ENCODE measurements around the gene ISCA2.
"Not testable (repeated sequence)": the region's sequence is repeated elsewhere in the genome, so short reads cannot be mapped to it uniquely, and the experiment has no call there.

Gene ISCA2

DNA sequence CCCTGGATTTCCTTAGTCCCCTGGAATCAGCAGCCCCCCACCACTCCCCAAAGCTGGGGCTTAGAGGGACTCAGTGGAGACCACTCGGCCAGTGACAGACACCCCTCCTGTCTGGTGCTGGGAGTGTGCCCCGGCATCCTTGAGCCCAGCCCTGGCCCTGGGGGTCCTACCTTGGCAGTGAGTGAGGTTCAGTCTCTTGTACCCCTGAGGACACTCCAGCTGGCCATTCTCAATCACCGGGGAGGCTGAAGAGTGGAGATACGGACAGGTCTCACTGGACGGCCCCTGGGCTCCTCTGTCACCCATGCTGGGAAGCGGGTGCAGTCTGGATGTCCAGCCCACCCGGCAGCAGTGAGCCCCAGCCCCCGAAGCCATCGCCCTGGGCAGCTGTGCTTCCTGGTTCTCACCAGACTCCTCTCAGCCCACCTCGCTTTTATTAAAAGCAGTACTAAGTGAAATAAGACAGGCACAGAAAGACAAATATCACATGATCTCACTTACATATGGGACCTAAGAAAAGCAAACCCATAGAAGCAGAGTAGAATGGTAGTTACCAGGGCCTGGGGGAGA lies 42.3 kb downstream of the ISCA2 start:
- Histone ChIP-seq H3K4me1 (ENCODE audit: control insufficient read depth in 1 of 2, insufficient read depth in 2 of 2, low read length in 2 of 2) (no peaks in the 10 kb centered on the region), H3K36me3 (ENCODE audit: control insufficient read depth in 1 of 2, insufficient read depth in 2 of 2, low read length in 2 of 2) (no peaks in the 10 kb centered on the region), H3K9ac (ENCODE audit: low read depth in 1 of 2, low read length in 2 of 2) (no peak overlapping the region), H3K27ac (ENCODE audit: low read depth, low read length) (no peak overlapping the region), H3K27me3 (ENCODE audit: control insufficient read depth in 1 of 2, insufficient read depth in 2 of 2, low read length in 2 of 2) (no peaks in the 10 kb centered on the region), H3K9me3 (ENCODE audit: control insufficient read depth in 1 of 2, low read length in 2 of 2) (no peaks in the 10 kb centered on the region), H3K4me3 (ENCODE audit: low read depth in 1 of 2, low read length in 2 of 2) (no peak overlapping the region)

DNA sequence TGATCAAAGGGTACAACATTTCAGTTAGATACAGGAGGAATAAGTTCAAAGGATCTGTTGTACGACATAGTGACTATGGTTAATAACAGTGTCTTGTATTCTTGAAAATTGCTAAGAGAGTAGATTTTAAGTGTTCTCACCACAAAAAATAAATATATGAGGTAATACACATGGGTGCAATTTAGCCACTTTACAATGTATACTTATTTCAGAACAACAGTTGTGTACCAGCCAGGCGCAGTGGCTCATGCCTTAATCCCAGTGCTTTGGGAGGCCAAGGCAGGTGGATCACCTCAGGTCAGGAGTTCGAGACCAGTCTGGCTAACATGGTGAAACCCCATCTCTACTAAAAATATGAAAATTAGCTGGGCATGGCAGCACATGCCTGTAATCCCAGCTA lies 42.8 kb downstream of the ISCA2 start:
- not testable (repeated sequence) for H3K36me3 ChIP-seq (ENCODE audit: control insufficient read depth in 1 of 2, insufficient read depth in 2 of 2, low read length in 2 of 2); H3K4me1 ChIP-seq (ENCODE audit: control insufficient read depth in 1 of 2, insufficient read depth in 2 of 2, low read length in 2 of 2); H3K27ac ChIP-seq (ENCODE audit: low read depth, low read length); H3K4me3 ChIP-seq (ENCODE audit: low read depth in 1 of 2, low read length in 2 of 2); H3K27me3 ChIP-seq (ENCODE audit: control insufficient read depth in 1 of 2, insufficient read depth in 2 of 2, low read length in 2 of 2); H3K9me3 ChIP-seq (ENCODE audit: control insufficient read depth in 1 of 2, low read length in 2 of 2); H3K9ac ChIP-seq (ENCODE audit: low read depth in 1 of 2, low read length in 2 of 2)

DNA sequence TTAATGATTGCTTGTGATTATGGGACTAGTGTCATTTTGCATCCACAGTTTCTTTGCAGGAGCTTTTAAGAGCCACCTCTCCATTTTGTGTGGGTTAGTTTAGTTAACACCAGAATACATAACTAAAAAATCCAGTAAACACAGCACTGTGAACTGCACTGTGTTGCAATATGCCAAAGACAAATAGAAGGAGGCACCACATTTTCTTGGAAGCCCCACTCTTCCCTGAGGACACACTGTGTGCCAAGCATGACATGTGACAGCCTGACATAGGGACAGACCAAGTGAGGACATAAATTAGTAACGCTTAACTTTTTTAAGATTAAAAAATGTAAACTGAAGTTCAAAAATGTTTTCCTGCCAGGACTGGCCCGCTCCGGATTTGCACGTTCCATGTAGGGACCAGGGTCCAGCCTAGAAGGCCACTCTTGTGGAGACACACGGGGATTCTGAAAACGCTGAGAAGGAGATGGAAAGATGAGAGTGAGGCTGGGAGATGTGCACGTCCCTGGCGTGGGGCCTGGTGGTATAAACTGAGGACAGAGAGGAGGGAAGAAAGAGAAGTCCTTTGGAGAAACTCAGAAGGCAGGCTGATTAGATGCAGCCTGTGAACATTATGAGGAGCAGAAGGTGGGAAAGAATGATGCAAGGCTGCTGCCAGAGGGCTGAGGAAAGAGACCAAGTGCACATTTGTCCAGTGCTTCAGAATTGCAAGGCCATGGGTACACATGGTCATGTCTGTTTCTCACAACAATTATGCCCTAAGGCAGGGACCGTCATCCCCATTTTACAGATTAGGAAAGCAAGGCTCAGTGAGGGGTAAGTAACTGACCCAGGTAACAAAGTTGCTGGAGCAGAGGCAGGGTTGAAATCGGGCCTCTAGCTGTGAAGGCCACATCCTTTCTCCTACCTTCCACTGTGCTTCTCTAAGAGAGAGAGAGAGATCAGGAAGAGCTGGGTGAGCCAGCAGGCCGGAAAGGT lies 45.1 kb downstream of the ISCA2 start:
- no peak overlapping the region for H3K27ac ChIP-seq (ENCODE audit: low read depth, low read length)
- no peaks in the 10 kb centered on the region for H3K4me1 ChIP-seq (ENCODE audit: control insufficient read depth in 1 of 2, insufficient read depth in 2 of 2, low read length in 2 of 2)
- H3K9ac ChIP-seq (ENCODE audit: low read depth in 1 of 2, low read length in 2 of 2): no peak overlapping the region
- H3K36me3 ChIP-seq (ENCODE audit: control insufficient read depth in 1 of 2, insufficient read depth in 2 of 2, low read length in 2 of 2): no peaks in the 10 kb centered on the region
- no peaks in the 10 kb centered on the region for H3K9me3 ChIP-seq (ENCODE audit: control insufficient read depth in 1 of 2, low read length in 2 of 2)
- H3K27me3 ChIP-seq (ENCODE audit: control insufficient read depth in 1 of 2, insufficient read depth in 2 of 2, low read length in 2 of 2): no peaks in the 10 kb centered on the region
- H3K4me3 ChIP-seq (ENCODE audit: low read depth in 1 of 2, low read length in 2 of 2): no peak overlapping the region

DNA sequence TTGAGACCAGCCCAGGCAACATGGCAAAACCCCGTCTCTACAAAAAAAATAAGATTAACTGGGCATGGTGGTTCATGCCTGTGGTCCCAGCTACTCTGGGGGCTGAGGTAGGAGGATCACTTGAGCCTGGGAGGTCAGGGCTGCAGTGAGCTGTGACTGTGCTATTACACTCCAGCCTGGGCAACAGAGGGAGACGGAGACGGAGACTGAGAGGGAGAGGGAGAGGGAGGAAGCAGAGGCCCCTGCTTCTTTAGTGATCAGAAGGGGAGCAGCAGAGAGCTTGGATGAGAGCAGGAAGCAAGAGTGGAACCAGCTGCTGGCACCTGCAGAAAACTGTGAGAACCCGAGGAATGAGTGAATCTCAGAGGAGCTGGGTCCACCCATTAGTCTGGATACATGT lies 45.9 kb downstream of the ISCA2 start:
- H3K4me3 ChIP-seq (ENCODE audit: low read depth in 1 of 2, low read length in 2 of 2): no peak overlapping the region
- H3K36me3 ChIP-seq (ENCODE audit: control insufficient read depth in 1 of 2, insufficient read depth in 2 of 2, low read length in 2 of 2): no peaks in the 10 kb centered on the region
- H3K27me3 ChIP-seq (ENCODE audit: control insufficient read depth in 1 of 2, insufficient read depth in 2 of 2, low read length in 2 of 2): no peaks in the 10 kb centered on the region
- H3K9ac ChIP-seq (ENCODE audit: low read depth in 1 of 2, low read length in 2 of 2): no peak overlapping the region
- no peaks in the 10 kb centered on the region for H3K9me3 ChIP-seq (ENCODE audit: control insufficient read depth in 1 of 2, low read length in 2 of 2)
- H3K27ac ChIP-seq (ENCODE audit: low read depth, low read length): no peak overlapping the region
- H3K4me1 ChIP-seq (ENCODE audit: control insufficient read depth in 1 of 2, insufficient read depth in 2 of 2, low read length in 2 of 2): no peaks in the 10 kb centered on the region

DNA sequence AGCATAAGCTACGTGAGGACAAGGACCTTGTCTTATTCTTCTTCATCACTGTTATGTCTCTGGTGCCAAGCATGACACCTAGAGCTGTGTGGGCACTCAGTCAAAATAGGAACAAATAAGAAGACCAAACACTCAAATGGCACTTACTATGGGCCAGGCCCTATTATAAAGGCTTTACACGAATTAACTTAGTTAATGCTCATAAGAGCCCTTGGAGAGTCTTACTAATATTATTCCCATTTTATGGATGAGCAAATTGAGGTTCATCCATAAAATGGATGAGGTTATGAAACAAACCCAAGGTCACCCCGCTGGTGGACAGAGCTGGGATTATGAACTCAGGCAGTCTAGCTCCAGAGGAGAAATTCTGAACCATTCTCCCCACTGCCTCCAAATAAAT lies 47.7 kb downstream of the ISCA2 start:
- Histone ChIP-seq H3K36me3 (ENCODE audit: control insufficient read depth in 1 of 2, insufficient read depth in 2 of 2, low read length in 2 of 2) (no peaks in the 10 kb centered on the region), H3K9ac (ENCODE audit: low read depth in 1 of 2, low read length in 2 of 2) (no peak overlapping the region), H3K27me3 (ENCODE audit: control insufficient read depth in 1 of 2, insufficient read depth in 2 of 2, low read length in 2 of 2) (no peaks in the 10 kb centered on the region), H3K4me1 (ENCODE audit: control insufficient read depth in 1 of 2, insufficient read depth in 2 of 2, low read length in 2 of 2) (no peaks in the 10 kb centered on the region), H3K27ac (ENCODE audit: low read depth, low read length) (no peak overlapping the region), H3K4me3 (ENCODE audit: low read depth in 1 of 2, low read length in 2 of 2) (no peak overlapping the region), H3K9me3 (ENCODE audit: control insufficient read depth in 1 of 2, low read length in 2 of 2) (no peaks in the 10 kb centered on the region)

DNA sequence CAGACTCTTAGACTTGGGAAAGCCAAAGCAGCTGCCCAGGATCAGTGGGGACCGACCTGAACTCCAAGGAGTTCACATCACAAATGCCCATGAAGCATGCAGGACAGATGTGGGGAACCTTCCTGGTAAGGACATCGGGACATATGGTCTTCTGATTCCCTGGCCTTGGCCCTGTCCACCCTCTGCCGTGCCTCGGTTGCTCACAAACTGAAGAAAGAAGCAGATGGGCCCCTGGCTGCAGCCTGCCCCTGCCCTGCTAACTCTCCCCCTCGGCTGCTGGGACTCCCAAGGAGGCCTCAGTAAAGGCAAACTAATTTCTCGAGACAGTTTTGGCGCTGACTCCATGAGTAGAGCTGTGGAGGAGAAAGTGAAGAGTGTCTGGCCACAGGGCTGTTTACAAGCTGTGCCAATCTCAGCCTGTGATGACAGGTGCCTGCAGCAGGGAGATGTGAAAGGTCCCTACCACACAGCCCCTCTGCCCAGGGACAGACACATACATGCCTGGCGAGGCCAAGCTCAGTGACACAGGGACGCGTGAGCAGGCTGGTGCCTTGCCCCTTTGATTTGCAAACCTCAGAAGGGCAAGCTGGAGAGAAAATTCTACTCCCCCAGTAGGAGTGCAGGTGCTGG lies 48.6 kb downstream of the ISCA2 start:
- Histone ChIP-seq H3K27ac (ENCODE audit: low read depth, low read length) (no peak overlapping the region), H3K9ac (ENCODE audit: low read depth in 1 of 2, low read length in 2 of 2) (no peak overlapping the region), H3K4me3 (ENCODE audit: low read depth in 1 of 2, low read length in 2 of 2) (no peak overlapping the region), H3K27me3 (ENCODE audit: control insufficient read depth in 1 of 2, insufficient read depth in 2 of 2, low read length in 2 of 2) (no peaks in the 10 kb centered on the region), H3K36me3 (ENCODE audit: control insufficient read depth in 1 of 2, insufficient read depth in 2 of 2, low read length in 2 of 2) (no peaks in the 10 kb centered on the region), H3K9me3 (ENCODE audit: control insufficient read depth in 1 of 2, low read length in 2 of 2) (no peaks in the 10 kb centered on the region), H3K4me1 (ENCODE audit: control insufficient read depth in 1 of 2, insufficient read depth in 2 of 2, low read length in 2 of 2) (no peaks in the 10 kb centered on the region)

DNA sequence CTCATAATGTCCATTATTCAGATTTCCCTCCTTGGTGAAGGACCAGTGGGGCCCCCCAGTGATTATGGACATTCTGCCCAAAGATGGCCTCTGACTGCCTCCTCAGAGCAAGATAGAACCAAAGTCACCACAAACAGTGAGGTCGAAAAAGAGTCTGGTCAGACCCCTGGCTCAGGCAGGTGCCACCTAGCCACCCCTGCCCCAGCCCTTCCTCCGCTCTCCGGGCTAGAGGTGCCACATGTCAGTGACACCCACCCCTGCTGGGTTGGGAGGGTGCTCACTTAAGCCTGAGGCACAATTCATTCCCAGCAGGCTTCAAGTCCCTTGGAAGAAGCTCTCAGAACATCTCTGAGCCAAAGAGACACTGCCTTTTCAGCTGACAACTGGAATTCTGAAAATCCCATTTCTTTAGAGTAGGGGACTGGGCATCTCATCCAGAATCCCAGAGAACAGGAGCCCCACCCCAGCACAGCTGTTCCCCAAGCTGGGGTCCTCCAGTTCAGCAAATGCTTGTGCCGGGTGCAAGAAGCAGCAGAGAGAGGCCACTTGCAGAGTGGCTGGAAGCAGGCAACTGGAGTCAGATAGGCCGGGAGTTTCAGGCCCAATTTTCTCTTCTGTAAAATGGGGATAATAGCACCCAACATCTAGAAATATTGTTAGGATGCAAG lies 50.3 kb downstream of the ISCA2 start:
- H3K27me3 ChIP-seq (ENCODE audit: control insufficient read depth in 1 of 2, insufficient read depth in 2 of 2, low read length in 2 of 2): no peaks in the 10 kb centered on the region
- H3K27ac ChIP-seq (ENCODE audit: low read depth, low read length): no peak overlapping the region
- no peaks in the 10 kb centered on the region for H3K36me3 ChIP-seq (ENCODE audit: control insufficient read depth in 1 of 2, insufficient read depth in 2 of 2, low read length in 2 of 2)
- H3K9me3 ChIP-seq (ENCODE audit: control insufficient read depth in 1 of 2, low read length in 2 of 2): no peaks in the 10 kb centered on the region
- H3K4me3 ChIP-seq (ENCODE audit: low read depth in 1 of 2, low read length in 2 of 2): no peak overlapping the region
- H3K9ac ChIP-seq (ENCODE audit: low read depth in 1 of 2, low read length in 2 of 2): no peak overlapping the region
- no peaks in the 10 kb centered on the region for H3K4me1 ChIP-seq (ENCODE audit: control insufficient read depth in 1 of 2, insufficient read depth in 2 of 2, low read length in 2 of 2)

DNA sequence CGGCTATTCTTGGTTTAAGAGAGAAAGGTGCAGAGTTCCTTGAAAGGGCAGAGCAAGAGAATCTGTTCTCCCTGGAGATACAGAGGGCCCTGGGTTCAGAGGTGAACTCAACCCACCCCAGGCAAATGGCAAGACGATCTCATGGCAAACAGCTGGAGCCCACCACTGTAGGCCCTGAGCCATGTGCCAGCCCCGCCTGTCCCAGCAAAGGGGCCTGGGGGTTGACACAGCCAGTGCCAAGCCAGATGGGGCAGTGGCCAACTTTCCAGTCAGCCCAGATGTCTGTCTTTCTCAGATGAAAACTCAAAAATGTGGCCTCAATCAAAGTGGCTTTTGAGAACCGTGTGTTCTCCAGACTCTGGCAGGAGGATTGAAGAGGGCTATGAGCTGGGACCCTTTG lies 51.8 kb downstream of the ISCA2 start:
- Histone ChIP-seq H3K27ac (ENCODE audit: low read depth, low read length) (no peak overlapping the region), H3K9ac (ENCODE audit: low read depth in 1 of 2, low read length in 2 of 2) (no peak overlapping the region), H3K9me3 (ENCODE audit: control insufficient read depth in 1 of 2, low read length in 2 of 2) (no peaks in the 10 kb centered on the region), H3K27me3 (ENCODE audit: control insufficient read depth in 1 of 2, insufficient read depth in 2 of 2, low read length in 2 of 2) (no peaks in the 10 kb centered on the region), H3K4me3 (ENCODE audit: low read depth in 1 of 2, low read length in 2 of 2) (no peak overlapping the region), H3K4me1 (ENCODE audit: control insufficient read depth in 1 of 2, insufficient read depth in 2 of 2, low read length in 2 of 2) (no peaks in the 10 kb centered on the region), H3K36me3 (ENCODE audit: control insufficient read depth in 1 of 2, insufficient read depth in 2 of 2, low read length in 2 of 2) (no peaks in the 10 kb centered on the region)

DNA sequence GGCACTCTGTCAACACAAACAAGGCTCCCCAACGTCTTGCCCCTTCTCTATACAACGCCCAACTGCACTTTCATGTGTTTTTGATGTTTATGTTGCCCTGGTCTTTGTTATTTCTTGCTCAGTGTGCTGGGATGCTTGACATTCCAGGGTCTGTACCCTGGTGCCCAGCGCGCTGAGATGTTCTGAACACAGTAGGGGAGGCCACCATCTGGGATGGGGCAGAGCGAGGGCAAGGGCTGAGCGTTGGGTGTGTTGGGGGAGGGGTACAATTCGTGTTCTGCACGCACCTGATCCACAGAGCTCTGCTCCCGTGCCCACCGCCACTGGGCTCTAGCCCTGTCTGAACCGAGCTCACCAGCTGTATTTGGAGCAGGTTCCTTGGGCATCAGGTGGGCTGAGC lies 52.9 kb downstream of the ISCA2 start:
- no peak overlapping the region for H3K4me3 ChIP-seq (ENCODE audit: low read depth in 1 of 2, low read length in 2 of 2)
- H3K27me3 ChIP-seq (ENCODE audit: control insufficient read depth in 1 of 2, insufficient read depth in 2 of 2, low read length in 2 of 2): peaks cover 0 to 2% of the 10 kb centered on the region in 2 donors
- H3K9ac ChIP-seq (ENCODE audit: low read depth in 1 of 2, low read length in 2 of 2): no peak overlapping the region
- H3K27ac ChIP-seq (ENCODE audit: low read depth, low read length): no peak overlapping the region
- no peaks in the 10 kb centered on the region for H3K36me3 ChIP-seq (ENCODE audit: control insufficient read depth in 1 of 2, insufficient read depth in 2 of 2, low read length in 2 of 2)
- H3K4me1 ChIP-seq (ENCODE audit: control insufficient read depth in 1 of 2, insufficient read depth in 2 of 2, low read length in 2 of 2): no peaks in the 10 kb centered on the region
- H3K9me3 ChIP-seq (ENCODE audit: control insufficient read depth in 1 of 2, low read length in 2 of 2): no peaks in the 10 kb centered on the region
